ENCODE results near the gene DLX6.
A peak's percentile ranks its signal among the peaks of the same experiment; 100 is the strongest.

Gene DLX6

GRCh38 chr7:97005183-97006054, at the start of gene DLX6:
Gene DLX6 (plus strand): TSS chr7:97005553. CDS start chr7:97005978, 425 bp downstream.
- DNase-seq (ENCODE audit: low read depth), result no peak

GRCh38 chr7:96959135-96959534, 46.2 kb upstream of the DLX6 start:
- no peak for DNase-seq (ENCODE audit: low read depth)

GRCh38 chr7:96962221-96962885, 43.0 kb upstream of the DLX6 start:
- DNase-seq (ENCODE audit: low read depth), result no peak

- DNase-seq (ENCODE audit: low read depth), result no peak
Measured at GRCh38 chr7:96968981-96969380, 36.4 kb upstream of the DLX6 start.

- DNase-seq (ENCODE audit: low read depth), result no peak
Measured at GRCh38 chr7:96970739-96971138, 34.6 kb upstream of the DLX6 start.

- peak; percentile 24 for DNase-seq (ENCODE audit: low read depth)
Measured at GRCh38 chr7:96973986-96974385, 31.4 kb upstream of the DLX6 start.

GRCh38 chr7:96976106-96976505, 29.2 kb upstream of the DLX6 start:
- DNase-seq (ENCODE audit: low read depth), result no peak

GRCh38 chr7:96977445-96977844, 27.9 kb upstream of the DLX6 start:
- no peak for DNase-seq (ENCODE audit: low read depth)

GRCh38 chr7:96979551-96980276, 25.6 kb upstream of the DLX6 start:
- DNase-seq (ENCODE audit: low read depth), result no peak

- DNase-seq (ENCODE audit: low read depth), result no peak
Measured at GRCh38 chr7:96982586-96982985, 22.8 kb upstream of the DLX6 start.

- DNase-seq (ENCODE audit: low read depth), result no peak
Measured at GRCh38 chr7:96985992-96986391, 19.4 kb upstream of the DLX6 start.

- no peak for DNase-seq (ENCODE audit: low read depth)
Measured at GRCh38 chr7:96986901-96987300, 18.5 kb upstream of the DLX6 start.

GRCh38 chr7:96987719-96988118, 17.6 kb upstream of the DLX6 start:
- no peak for DNase-seq (ENCODE audit: low read depth)

GRCh38 chr7:96989241-96989858, 16.0 kb upstream of the DLX6 start:
- no peak for DNase-seq (ENCODE audit: low read depth)

- DNase-seq (ENCODE audit: low read depth), result no peak
Measured at GRCh38 chr7:96989859-96990317, 15.5 kb upstream of the DLX6 start.

- DNase-seq (ENCODE audit: low read depth), result no peak
Measured at GRCh38 chr7:96991546-96992191, 13.7 kb upstream of the DLX6 start.

GRCh38 chr7:96992192-96993005, 13.0 kb upstream of the DLX6 start:
- DNase-seq (ENCODE audit: low read depth), result no peak

- DNase-seq (ENCODE audit: low read depth), result no peak
Measured at GRCh38 chr7:96993094-96993865, 12.1 kb upstream of the DLX6 start.

GRCh38 chr7:96993980-96994379, 11.4 kb upstream of the DLX6 start:
- DNase-seq (ENCODE audit: low read depth), result no peak
